T-helper 1 cell treated with Interleukin-12 subunit alpha and Interleukin-12 subunit beta and Interleukin-4 antibody, amounts not matched to agents 30 μg/mL and 1 μg/mL, for 36 hours (primary cell): ENCODE measurements around the gene BTD.

ENCODE experiments used
- H3K27ac Mint-ChIP-seq: one replicate; pipeline ENCODE4 v1.8.0; 2021; ENCODE audit warnings: mild to moderate bottlenecking, mixed read lengths
- H3K27me3 Mint-ChIP-seq: one replicate; pipeline ENCODE4 v1.8.0; 2021; ENCODE audit warnings: low read depth, mixed read lengths
- H3K36me3 Mint-ChIP-seq: one replicate; pipeline ENCODE4 v1.8.0; 2021; ENCODE audit warnings: low read depth, mixed read lengths
- H3K4me1 Mint-ChIP-seq: one replicate; pipeline ENCODE4 v1.8.0; 2021; ENCODE audit warnings: low read depth, mixed read lengths
- H3K4me3 Mint-ChIP-seq: one replicate; pipeline ENCODE4 v1.8.0; 2021; ENCODE audit warnings: mild to moderate bottlenecking, moderate library complexity, mixed read lengths
- H3K9me3 Mint-ChIP-seq: one replicate; pipeline ENCODE4 v1.8.0; 2021; ENCODE audit warnings: mixed read lengths

The BTD gene

GRCh38 chr3:15690230-15690629, 88.7 kb downstream of the BTD start:
- no peaks in the 10 kb centered on the region for H3K27me3 Mint-ChIP-seq

DNA sequence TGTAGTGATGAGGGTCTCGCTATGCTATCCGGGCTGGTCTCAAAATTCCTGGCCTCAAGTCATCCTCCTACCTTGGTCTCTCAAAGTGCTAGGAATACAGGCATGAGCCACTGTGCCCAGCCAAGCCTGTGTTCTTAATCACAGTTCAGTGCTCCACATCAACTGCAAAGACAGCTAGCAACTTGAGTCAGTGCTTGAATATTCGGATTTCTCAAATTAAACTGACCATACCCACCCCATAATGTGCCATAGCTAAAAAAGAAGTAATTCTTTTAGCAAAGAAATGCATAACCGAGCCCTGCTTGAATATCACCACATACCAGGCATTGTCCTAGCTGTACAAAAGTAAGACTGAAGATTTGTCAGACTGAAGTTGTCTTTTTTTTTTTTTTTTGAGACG, 89.2 kb downstream of the BTD start:
- H3K4me3 Mint-ChIP-seq: no peak overlapping the region
- no peak overlapping the region for H3K27ac Mint-ChIP-seq
- H3K36me3 Mint-ChIP-seq: peaks cover 31% of the 10 kb centered on the region
- H3K9me3 Mint-ChIP-seq: no peaks in the 10 kb centered on the region
- H3K27me3 Mint-ChIP-seq: no peaks in the 10 kb centered on the region
- peaks cover 4% of the 10 kb centered on the region for H3K4me1 Mint-ChIP-seq

More at GRCh38 chr3:15690230-15690629, 88.7 kb downstream of the BTD start:
- H3K4me1 Mint-ChIP-seq: peaks cover 4% of the 10 kb centered on the region
- H3K36me3 Mint-ChIP-seq: peaks cover 33% of the 10 kb centered on the region
- H3K4me3 Mint-ChIP-seq: no peak overlapping the region
- no peaks in the 10 kb centered on the region for H3K9me3 Mint-ChIP-seq
- H3K27ac Mint-ChIP-seq: no peak overlapping the region

- H3K9me3 Mint-ChIP-seq: no peaks in the 10 kb centered on the region
- peaks cover 38% of the 10 kb centered on the region for H3K36me3 Mint-ChIP-seq
- no peaks in the 10 kb centered on the region for H3K27me3 Mint-ChIP-seq
- H3K4me1 Mint-ChIP-seq: peaks cover 3% of the 10 kb centered on the region
- no peak overlapping the region for H3K4me3 Mint-ChIP-seq
- no peak overlapping the region for H3K27ac Mint-ChIP-seq
Measured at GRCh38 chr3:15693355-15693754, 91.8 kb downstream of the BTD start.

GRCh38 chr3:15694628-15695027, 93.1 kb downstream of the BTD start:
- Mint-ChIP-seq H3K9me3 (no peaks in the 10 kb centered on the region), H3K4me1 (peaks cover 3% of the 10 kb centered on the region), H3K27me3 (no peaks in the 10 kb centered on the region), H3K4me3 (no peak overlapping the region), H3K36me3 (peaks cover 40% of the 10 kb centered on the region), H3K27ac (no peak overlapping the region)
